HG03342 (cell line): ENCODE measurements around the gene CHAT.

ENCODE experiments used
- ATAC-seq: cut with Tn5 transposase; IDR thresholded peaks from one replicate; pipeline ENCODE4 v1.9.1; 2021; ENCODE audit warnings: mild to moderate bottlenecking, moderate library complexity; ENCODE audit not compliant: unreplicated experiment

Gene CHAT

GRCh38 chr10:49611816-49612512 lies 1.9 kb upstream of the CHAT start:
- ATAC-seq, result no peak

GRCh38 chr10:49612513-49613164 lies 1.2 kb upstream of the CHAT start:
- no peak for ATAC-seq

- no peak for ATAC-seq
These were observed 514 bp upstream of the CHAT start for GRCh38 chr10:49613165-49613881.

- ATAC-seq, result no peak
These were observed 683 bp downstream of the CHAT start for GRCh38 chr10:49614242-49615198.

- no peak for ATAC-seq
These were observed 1.4 kb downstream of the CHAT start for GRCh38 chr10:49615213-49615612.

- no peak for ATAC-seq
These were observed 1.9 kb downstream of the CHAT start for GRCh38 chr10:49615721-49616120.

GRCh38 chr10:49616421-49617101 lies 2.7 kb downstream of the CHAT start:
- ATAC-seq, result no peak

GRCh38 chr10:49617121-49618020 lies 3.5 kb downstream of the CHAT start:
- no peak for ATAC-seq

GRCh38 chr10:49618821-49619220 lies 5.0 kb downstream of the CHAT start:
- ATAC-seq, result no peak

- ATAC-seq, result no peak
These were observed 5.8 kb downstream of the CHAT start for GRCh38 chr10:49619613-49620012.

GRCh38 chr10:49620286-49620810 lies 6.5 kb downstream of the CHAT start:
- no peak for ATAC-seq

GRCh38 chr10:49620841-49621378 lies 7.1 kb downstream of the CHAT start:
- ATAC-seq, result no peak

GRCh38 chr10:49621561-49621960 lies 7.7 kb downstream of the CHAT start:
- no peak for ATAC-seq

GRCh38 chr10:49622426-49623425 lies 8.9 kb downstream of the CHAT start:
- no peak for ATAC-seq

- no peak for ATAC-seq
These were observed 10.8 kb downstream of the CHAT start for GRCh38 chr10:49624629-49625028.

GRCh38 chr10:49625411-49625810 lies 11.6 kb downstream of the CHAT start:
- no peak for ATAC-seq

- no peak for ATAC-seq
These were observed 13.2 kb downstream of the CHAT start for GRCh38 chr10:49627038-49627437.
